Measurements from ENCODE around the gene RCAN2.

RCAN2 gene

DNA sequence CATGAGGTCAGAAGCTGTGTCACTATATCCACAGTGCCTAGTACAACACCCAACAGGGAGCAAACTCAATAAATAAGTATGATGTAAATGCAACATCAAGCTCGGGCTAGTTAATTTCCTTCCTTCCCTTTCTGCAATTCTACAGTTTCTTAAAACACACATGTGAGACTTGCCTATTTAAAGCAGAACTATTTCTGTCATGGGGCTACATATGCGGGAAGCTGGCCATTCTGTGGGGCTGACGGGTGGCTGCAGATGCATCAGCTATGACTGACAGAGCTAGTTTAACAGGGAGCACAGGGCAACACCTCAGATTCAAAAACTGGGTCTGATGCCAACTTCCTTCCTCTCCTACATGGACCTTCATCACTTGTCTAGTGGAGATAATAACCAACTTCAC, 202.4 kb downstream of the RCAN2 start:
- no peak for TF ChIP-seq ZNF8 (CRISPR knock-in tag; IDR thresholded peaks at IDR 0.05)
- TF ChIP-seq TCF4 (CRISPR knock-in tag; IDR thresholded peaks at IDR 0.05; ENCODE audit: borderline replicate concordance) = no peak
- no peak for TF ChIP-seq ZC3H10 (CRISPR knock-in tag; IDR thresholded peaks at IDR 0.05)
- no peak for TF ChIP-seq ISL1 (CRISPR knock-in tag; IDR thresholded peaks at IDR 0.05)
- no peak for TF ChIP-seq TOX (CRISPR knock-in tag; IDR thresholded peaks at IDR 0.05; ENCODE audit: borderline replicate concordance)
- no peak for ATAC-seq

DNA sequence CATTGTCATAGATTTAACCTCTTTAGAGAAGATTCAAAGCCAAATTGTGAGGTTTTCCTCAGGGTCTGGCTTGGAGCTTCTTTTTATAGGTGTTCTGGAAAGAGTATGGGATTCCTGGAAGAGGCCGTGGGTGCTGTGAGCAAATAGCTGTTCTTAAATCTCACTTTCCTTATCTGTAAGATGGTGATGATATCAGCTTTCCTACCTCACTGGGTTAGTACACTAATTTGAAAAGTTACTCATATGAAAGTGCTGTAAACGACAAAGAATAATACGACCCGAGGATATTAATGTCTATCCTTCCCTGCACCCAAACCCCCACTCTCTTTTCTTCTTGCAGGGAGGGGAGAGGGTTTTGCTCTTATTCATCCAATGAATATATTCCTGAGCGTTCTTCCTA, 203.6 kb downstream of the RCAN2 start:
- no peak for ATAC-seq
- TF ChIP-seq TCF4 (CRISPR knock-in tag; IDR thresholded peaks at IDR 0.05; ENCODE audit: borderline replicate concordance) = no peak
- TF ChIP-seq, protein P1, sequence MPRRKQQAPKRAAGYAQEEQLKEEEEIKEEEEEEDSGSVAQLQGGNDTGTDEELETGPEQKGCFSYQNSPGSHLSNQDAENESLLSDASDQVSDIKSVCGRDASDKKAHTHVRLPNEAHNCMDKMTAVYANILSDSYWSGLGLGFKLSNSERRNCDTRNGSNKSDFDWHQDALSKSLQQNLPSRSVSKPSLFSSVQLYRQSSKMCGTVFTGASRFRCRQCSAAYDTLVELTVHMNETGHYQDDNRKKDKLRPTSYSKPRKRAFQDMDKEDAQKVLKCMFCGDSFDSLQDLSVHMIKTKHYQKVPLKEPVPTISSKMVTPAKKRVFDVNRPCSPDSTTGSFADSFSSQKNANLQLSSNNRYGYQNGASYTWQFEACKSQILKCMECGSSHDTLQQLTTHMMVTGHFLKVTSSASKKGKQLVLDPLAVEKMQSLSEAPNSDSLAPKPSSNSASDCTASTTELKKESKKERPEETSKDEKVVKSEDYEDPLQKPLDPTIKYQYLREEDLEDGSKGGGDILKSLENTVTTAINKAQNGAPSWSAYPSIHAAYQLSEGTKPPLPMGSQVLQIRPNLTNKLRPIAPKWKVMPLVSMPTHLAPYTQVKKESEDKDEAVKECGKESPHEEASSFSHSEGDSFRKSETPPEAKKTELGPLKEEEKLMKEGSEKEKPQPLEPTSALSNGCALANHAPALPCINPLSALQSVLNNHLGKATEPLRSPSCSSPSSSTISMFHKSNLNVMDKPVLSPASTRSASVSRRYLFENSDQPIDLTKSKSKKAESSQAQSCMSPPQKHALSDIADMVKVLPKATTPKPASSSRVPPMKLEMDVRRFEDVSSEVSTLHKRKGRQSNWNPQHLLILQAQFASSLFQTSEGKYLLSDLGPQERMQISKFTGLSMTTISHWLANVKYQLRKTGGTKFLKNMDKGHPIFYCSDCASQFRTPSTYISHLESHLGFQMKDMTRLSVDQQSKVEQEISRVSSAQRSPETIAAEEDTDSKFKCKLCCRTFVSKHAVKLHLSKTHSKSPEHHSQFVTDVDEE (CRISPR knock-in tag; IDR thresholded peaks at IDR 0.05) = no peak
- TF ChIP-seq ISL1 (CRISPR knock-in tag; IDR thresholded peaks at IDR 0.05) = no peak
- TF ChIP-seq ZNF70 (CRISPR knock-in tag; IDR thresholded peaks at IDR 0.05) = no peak
- TF ChIP-seq RARB (CRISPR knock-in tag; IDR thresholded peaks at IDR 0.05) = no peak
- TF ChIP-seq, protein P2, sequence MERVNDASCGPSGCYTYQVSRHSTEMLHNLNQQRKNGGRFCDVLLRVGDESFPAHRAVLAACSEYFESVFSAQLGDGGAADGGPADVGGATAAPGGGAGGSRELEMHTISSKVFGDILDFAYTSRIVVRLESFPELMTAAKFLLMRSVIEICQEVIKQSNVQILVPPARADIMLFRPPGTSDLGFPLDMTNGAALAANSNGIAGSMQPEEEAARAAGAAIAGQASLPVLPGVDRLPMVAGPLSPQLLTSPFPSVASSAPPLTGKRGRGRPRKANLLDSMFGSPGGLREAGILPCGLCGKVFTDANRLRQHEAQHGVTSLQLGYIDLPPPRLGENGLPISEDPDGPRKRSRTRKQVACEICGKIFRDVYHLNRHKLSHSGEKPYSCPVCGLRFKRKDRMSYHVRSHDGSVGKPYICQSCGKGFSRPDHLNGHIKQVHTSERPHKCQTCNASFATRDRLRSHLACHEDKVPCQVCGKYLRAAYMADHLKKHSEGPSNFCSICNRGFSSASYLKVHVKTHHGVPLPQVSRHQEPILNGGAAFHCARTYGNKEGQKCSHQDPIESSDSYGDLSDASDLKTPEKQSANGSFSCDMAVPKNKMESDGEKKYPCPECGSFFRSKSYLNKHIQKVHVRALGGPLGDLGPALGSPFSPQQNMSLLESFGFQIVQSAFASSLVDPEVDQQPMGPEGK (CRISPR knock-in tag; IDR thresholded peaks at IDR 0.05; ENCODE audit: borderline replicate concordance) = no peak
- TF ChIP-seq GLIS3 (CRISPR knock-in tag; IDR thresholded peaks at IDR 0.05) = no peak
- no peak for TF ChIP-seq SNAI2 (CRISPR knock-in tag; IDR thresholded peaks at IDR 0.05)
- no peak for TF ChIP-seq ZFP30 (CRISPR knock-in tag; IDR thresholded peaks at IDR 0.05)
- no peak for TF ChIP-seq ZFP3 (CRISPR knock-in tag; IDR thresholded peaks at IDR 0.05)
- no peak for TF ChIP-seq ARNTL (CRISPR knock-in tag; IDR thresholded peaks at IDR 0.05; ENCODE audit: borderline replicate concordance, low read depth)
- TF ChIP-seq, protein P3, sequence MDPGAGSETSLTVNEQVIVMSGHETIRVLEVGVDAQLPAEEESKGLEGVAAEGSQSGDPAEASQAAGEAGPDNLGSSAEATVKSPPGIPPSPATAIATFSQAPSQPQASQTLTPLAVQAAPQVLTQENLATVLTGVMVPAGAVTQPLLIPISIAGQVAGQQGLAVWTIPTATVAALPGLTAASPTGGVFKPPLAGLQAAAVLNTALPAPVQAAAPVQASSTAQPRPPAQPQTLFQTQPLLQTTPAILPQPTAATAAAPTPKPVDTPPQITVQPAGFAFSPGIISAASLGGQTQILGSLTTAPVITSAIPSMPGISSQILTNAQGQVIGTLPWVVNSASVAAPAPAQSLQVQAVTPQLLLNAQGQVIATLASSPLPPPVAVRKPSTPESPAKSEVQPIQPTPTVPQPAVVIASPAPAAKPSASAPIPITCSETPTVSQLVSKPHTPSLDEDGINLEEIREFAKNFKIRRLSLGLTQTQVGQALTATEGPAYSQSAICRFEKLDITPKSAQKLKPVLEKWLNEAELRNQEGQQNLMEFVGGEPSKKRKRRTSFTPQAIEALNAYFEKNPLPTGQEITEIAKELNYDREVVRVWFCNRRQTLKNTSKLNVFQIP (CRISPR knock-in tag; IDR thresholded peaks at IDR 0.05; ENCODE audit: borderline replicate concordance, low read depth) = no peak
- no peak for TF ChIP-seq ZNF8 (CRISPR knock-in tag; IDR thresholded peaks at IDR 0.05)
- no peak for TF ChIP-seq ZNF565 (CRISPR knock-in tag; conservative IDR thresholded peaks at IDR 0.05; ENCODE audit: low read depth)
- no peak for TF ChIP-seq BACH2 (CRISPR knock-in tag; IDR thresholded peaks at IDR 0.05; ENCODE audit: borderline replicate concordance)
- TF ChIP-seq PPARA (CRISPR knock-in tag; IDR thresholded peaks at IDR 0.05; ENCODE audit: borderline replicate concordance) = no peak
- TF ChIP-seq CSDC2 (CRISPR knock-in tag; IDR thresholded peaks at IDR 0.05) = no peak
- TF ChIP-seq TOX (CRISPR knock-in tag; IDR thresholded peaks at IDR 0.05; ENCODE audit: borderline replicate concordance) = no peak
- no peak for TF ChIP-seq OSR1 (CRISPR knock-in tag; IDR thresholded peaks at IDR 0.05)
- TF ChIP-seq, protein P4, sequence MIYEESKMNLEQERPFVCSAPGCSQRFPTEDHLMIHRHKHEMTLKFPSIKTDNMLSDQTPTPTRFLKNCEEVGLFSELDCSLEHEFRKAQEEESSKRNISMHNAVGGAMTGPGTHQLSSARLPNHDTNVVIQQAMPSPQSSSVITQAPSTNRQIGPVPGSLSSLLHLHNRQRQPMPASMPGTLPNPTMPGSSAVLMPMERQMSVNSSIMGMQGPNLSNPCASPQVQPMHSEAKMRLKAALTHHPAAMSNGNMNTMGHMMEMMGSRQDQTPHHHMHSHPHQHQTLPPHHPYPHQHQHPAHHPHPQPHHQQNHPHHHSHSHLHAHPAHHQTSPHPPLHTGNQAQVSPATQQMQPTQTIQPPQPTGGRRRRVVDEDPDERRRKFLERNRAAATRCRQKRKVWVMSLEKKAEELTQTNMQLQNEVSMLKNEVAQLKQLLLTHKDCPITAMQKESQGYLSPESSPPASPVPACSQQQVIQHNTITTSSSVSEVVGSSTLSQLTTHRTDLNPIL (CRISPR knock-in tag; IDR thresholded peaks at IDR 0.05; ENCODE audit: low read depth) = no peak

DNA sequence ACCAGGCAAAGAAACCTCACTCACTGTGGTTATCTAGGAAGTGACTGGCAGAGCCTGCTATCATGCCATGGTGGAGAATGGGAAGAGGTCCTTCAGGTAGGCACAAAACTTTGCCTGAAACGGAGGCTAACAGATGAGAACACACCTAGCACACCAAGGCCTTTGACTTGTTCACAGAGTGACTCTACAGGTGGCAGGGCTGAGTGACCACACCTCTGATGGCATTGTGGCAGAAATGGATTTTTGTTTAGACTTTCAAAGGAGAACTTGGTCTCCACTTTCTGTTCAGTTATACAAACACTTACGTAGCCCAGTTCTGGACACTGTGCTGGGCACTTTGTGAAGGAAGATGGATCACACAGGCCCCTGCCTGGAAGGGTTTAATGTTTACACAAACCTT, 204.2 kb downstream of the RCAN2 start:
- ATAC-seq = no peak

More for the DNA sequence above, 204.2 kb downstream of the RCAN2 start:
- TF ChIP-seq, protein P1 (CRISPR knock-in tag; IDR thresholded peaks at IDR 0.05) = no peak
- TF ChIP-seq OSR1 (CRISPR knock-in tag; IDR thresholded peaks at IDR 0.05) = no peak
- no peak for TF ChIP-seq ZNF70 (CRISPR knock-in tag; IDR thresholded peaks at IDR 0.05)
- TF ChIP-seq PPARA (CRISPR knock-in tag; IDR thresholded peaks at IDR 0.05; ENCODE audit: borderline replicate concordance) = no peak
- TF ChIP-seq, protein P4 (CRISPR knock-in tag; IDR thresholded peaks at IDR 0.05; ENCODE audit: low read depth) = no peak
- TF ChIP-seq SNAI2 (CRISPR knock-in tag; IDR thresholded peaks at IDR 0.05) = no peak
- TF ChIP-seq, protein P5, sequence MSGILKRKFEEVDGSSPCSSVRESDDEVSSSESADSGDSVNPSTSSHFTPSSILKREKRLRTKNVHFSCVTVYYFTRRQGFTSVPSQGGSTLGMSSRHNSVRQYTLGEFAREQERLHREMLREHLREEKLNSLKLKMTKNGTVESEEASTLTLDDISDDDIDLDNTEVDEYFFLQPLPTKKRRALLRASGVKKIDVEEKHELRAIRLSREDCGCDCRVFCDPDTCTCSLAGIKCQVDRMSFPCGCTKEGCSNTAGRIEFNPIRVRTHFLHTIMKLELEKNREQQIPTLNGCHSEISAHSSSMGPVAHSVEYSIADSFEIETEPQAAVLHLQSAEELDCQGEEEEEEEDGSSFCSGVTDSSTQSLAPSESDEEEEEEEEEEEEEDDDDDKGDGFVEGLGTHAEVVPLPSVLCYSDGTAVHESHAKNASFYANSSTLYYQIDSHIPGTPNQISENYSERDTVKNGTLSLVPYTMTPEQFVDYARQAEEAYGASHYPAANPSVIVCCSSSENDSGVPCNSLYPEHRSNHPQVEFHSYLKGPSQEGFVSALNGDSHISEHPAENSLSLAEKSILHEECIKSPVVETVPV (CRISPR knock-in tag; IDR thresholded peaks at IDR 0.05) = no peak
- no peak for TF ChIP-seq TCF4 (CRISPR knock-in tag; IDR thresholded peaks at IDR 0.05; ENCODE audit: borderline replicate concordance)
- TF ChIP-seq TOX (CRISPR knock-in tag; IDR thresholded peaks at IDR 0.05; ENCODE audit: borderline replicate concordance) = no peak
- TF ChIP-seq ZFP30 (CRISPR knock-in tag; IDR thresholded peaks at IDR 0.05) = no peak
- no peak for TF ChIP-seq RARB (CRISPR knock-in tag; IDR thresholded peaks at IDR 0.05)
- no peak for TF ChIP-seq ZNF565 (CRISPR knock-in tag; conservative IDR thresholded peaks at IDR 0.05; ENCODE audit: low read depth)

Data from SK-N-SH treated with all-trans-retinoic acid at 6 μM for 48 hours (cell line).